ENCODE measurements around the gene SNED1. TPM values are rescaled to one million over a fixed set of nuclear protein-coding genes. Genes with fewer than 3 reads are reported as not detected.

SNED1 gene
- total and polyA plus RNA-seq, 9 of the 15 experiments (the other 6 are each of a cell fraction or from before 2014, with no cell fraction given): 0.03 to 0.07 (median 0.05) TPM; not detected in 5

DNA sequence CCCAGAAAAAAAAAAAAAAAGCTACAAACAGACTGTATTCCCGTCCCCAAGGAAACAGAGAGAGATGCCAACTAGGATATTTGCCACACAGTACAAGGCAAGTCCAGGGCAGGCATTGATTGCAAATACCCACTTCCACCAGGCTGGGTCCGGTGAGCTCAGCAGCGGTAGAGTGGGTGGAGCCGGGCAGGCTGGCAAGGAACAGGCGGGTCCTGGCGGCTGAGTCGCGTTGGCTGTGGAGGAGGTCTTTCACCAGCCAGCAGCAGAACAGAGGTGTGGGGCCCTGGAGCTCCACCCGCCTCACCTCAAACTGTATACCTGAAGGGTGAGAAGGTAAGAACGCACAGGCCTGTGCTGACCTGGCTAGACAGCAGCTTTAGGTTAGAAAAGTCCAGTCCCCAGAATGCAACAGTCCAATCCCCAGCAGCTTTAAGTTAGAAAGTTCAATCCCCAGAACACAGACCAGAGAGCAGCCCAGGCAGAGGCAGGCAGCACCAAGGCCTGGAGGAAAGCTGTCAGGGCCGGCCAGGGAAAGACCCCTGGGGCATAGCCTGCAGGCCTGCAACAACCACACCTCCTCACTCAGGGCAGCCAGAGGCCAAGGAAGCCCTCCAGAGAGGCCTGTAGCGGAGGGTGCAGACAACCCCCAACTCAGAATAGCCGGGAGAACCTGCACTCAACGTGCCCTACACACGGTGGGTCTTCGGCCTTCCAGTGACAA, 125.6 kb downstream of the SNED1 start (continued):
- TF ChIP-seq, protein P1, sequence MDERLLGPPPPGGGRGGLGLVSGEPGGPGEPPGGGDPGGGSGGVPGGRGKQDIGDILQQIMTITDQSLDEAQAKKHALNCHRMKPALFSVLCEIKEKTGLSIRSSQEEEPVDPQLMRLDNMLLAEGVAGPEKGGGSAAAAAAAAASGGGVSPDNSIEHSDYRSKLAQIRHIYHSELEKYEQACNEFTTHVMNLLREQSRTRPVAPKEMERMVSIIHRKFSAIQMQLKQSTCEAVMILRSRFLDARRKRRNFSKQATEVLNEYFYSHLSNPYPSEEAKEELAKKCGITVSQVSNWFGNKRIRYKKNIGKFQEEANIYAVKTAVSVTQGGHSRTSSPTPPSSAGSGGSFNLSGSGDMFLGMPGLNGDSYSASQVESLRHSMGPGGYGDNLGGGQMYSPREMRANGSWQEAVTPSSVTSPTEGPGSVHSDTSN (CRISPR knock-in tag; IDR thresholded peaks at IDR 0.05; ENCODE audit: low read depth): no peak
- TF ChIP-seq, protein P1 (tag; conservative IDR thresholded peaks at IDR 0.05; ENCODE audit: low read depth): no peak
- TF ChIP-seq TAF9B (IDR thresholded peaks at IDR 0.05; ENCODE audit: partially characterized antibody): no peak
- no peak for TF ChIP-seq MECOM (CRISPR knock-in tag; IDR thresholded peaks at IDR 0.05)
- TF ChIP-seq CBFA2T3 (IDR thresholded peaks at IDR 0.05): no peak
- TF ChIP-seq TCFL5 (CRISPR knock-in tag; conservative IDR thresholded peaks at IDR 0.05): no peak
- TF ChIP-seq, protein P2, sequence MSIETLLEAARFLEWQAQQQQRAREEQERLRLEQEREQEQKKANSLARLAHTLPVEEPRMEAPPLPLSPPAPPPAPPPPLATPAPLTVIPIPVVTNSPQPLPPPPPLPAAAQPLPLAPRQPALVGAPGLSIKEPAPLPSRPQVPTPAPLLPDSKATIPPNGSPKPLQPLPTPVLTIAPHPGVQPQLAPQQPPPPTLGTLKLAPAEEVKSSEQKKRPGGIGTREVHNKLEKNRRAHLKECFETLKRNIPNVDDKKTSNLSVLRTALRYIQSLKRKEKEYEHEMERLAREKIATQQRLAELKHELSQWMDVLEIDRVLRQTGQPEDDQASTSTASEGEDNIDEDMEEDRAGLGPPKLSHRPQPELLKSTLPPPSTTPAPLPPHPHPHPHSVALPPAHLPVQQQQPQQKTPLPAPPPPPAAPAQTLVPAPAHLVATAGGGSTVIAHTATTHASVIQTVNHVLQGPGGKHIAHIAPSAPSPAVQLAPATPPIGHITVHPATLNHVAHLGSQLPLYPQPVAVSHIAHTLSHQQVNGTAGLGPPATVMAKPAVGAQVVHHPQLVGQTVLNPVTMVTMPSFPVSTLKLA (conservative IDR thresholded peaks at IDR 0.05): no peak
- TF ChIP-seq SMARCA4 (IDR thresholded peaks at IDR 0.05): no peak
